Measurements from ENCODE around the gene KCNQ1. TPM values are rescaled to one million over a fixed set of nuclear protein-coding genes. Genes with fewer than 3 reads are reported as not detected.

Gene KCNQ1
- total RNA-seq, 1 experiment from 2014 or later = 10.7 TPM

DNA sequence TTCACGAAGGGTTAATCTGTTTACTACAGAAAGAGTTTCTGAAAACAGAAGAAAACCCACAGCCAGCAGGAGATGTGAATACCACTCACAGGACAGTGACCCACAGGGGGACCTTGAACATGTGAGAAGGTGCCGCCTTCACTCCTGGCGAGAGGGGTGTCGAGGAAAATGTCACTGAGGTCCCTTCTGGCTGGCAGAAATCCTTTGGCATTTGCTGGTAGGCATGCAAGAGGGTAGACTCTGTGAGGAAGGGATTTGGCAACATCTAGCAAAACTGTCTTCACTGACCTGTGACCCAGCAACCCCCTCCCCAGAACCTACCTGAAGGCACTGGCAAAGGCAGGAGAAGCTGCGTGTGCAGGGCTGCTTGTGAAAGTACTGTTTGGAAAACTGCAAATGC is 8.6 kb downstream of the KCNQ1 start:
- Histone ChIP-seq H4K20me1 (ENCODE audit: insufficient read depth) (no peaks in the 10 kb centered on the region), H2AFZ (ENCODE audit: low read depth, low read length, poor library complexity, severe bottlenecking) (no peak overlapping the region), H3K27me3 (ENCODE audit: insufficient read depth, low read length) (no peaks in the 10 kb centered on the region), H3K36me3 (ENCODE audit: control insufficient read depth in 1 of 2, insufficient read depth in 2 of 2, low read length in 2 of 2) (no peaks in the 10 kb centered on the region), H3K9me2 (ENCODE audit: insufficient read depth) (no peaks in the 10 kb centered on the region), H3K4me3 (replicated peaks in 1 of 2; ENCODE audit: low read depth in 1 of 2, low read length in 2 of 2) (no peak overlapping the region), H3K79me2 (ENCODE audit: insufficient read depth, low read length) (no peaks in the 10 kb centered on the region), H3K27ac (ENCODE audit: low read depth, low read length) (no peak overlapping the region), H3K4me2 (ENCODE audit: low read length) (no peak overlapping the region), H3K9me3 (ENCODE audit: control insufficient read depth in 1 of 2, insufficient read depth in 1 of 2, low read depth in 1 of 2, low read length in 2 of 2) (no peaks in the 10 kb centered on the region), H3K9ac (ENCODE audit: low read length) (no peak overlapping the region), H3K4me1 (ENCODE audit: control insufficient read depth in 1 of 2, insufficient read depth in 2 of 2, low read length in 2 of 2) (no peaks in the 10 kb centered on the region)
- BruUV-seq (replicated peaks) = no TSS peak
- ChIA-PET POLR2A (no interaction called here), CTCF (no interaction called here), RAD21 (ENCODE audit: low non-redundant PET in 1 of 2, low total read pairs in 2 of 2, uncharacterized antibody in 2 of 2, unreplicated experiment in 2 of 2) (no interaction called here)
- no peak for TF ChIP-seq SRF (IDR thresholded peaks at IDR 0.05; ENCODE audit: low read depth)
- no peak for TF ChIP-seq ZFX (IDR thresholded peaks at IDR 0.05)
- TF ChIP-seq, protein P1, sequence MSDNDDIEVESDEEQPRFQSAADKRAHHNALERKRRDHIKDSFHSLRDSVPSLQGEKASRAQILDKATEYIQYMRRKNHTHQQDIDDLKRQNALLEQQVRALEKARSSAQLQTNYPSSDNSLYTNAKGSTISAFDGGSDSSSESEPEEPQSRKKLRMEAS (IDR thresholded peaks at IDR 0.05) = no peak
- TF ChIP-seq, protein P2, sequence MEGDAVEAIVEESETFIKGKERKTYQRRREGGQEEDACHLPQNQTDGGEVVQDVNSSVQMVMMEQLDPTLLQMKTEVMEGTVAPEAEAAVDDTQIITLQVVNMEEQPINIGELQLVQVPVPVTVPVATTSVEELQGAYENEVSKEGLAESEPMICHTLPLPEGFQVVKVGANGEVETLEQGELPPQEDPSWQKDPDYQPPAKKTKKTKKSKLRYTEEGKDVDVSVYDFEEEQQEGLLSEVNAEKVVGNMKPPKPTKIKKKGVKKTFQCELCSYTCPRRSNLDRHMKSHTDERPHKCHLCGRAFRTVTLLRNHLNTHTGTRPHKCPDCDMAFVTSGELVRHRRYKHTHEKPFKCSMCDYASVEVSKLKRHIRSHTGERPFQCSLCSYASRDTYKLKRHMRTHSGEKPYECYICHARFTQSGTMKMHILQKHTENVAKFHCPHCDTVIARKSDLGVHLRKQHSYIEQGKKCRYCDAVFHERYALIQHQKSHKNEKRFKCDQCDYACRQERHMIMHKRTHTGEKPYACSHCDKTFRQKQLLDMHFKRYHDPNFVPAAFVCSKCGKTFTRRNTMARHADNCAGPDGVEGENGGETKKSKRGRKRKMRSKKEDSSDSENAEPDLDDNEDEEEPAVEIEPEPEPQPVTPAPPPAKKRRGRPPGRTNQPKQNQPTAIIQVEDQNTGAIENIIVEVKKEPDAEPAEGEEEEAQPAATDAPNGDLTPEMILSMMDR (IDR thresholded peaks at IDR 0.05 in 2 of 3, conservative IDR thresholded peaks at IDR 0.05 in 1 of 3; ENCODE audit: borderline replicate concordance in 1 of 3, insufficient read depth in 1 of 3, low read depth in 2 of 3, low read length in 2 of 3) = no peak
- no peak for TF ChIP-seq SIN3A (IDR thresholded peaks at IDR 0.05; ENCODE audit: low read depth)
- no peak for TF ChIP-seq FOSL1 (IDR thresholded peaks at IDR 0.05; ENCODE audit: low read depth)
- TF ChIP-seq JUND (IDR thresholded peaks at IDR 0.05) = no peak
- TF ChIP-seq ZBTB33 (IDR thresholded peaks at IDR 0.05; ENCODE audit: extremely low read depth, insufficient replicate concordance, low read length) = no peak
- TF ChIP-seq EZH2 (IDR thresholded peaks at IDR 0.05) = no peak
- no peak for TF ChIP-seq ZNF274 (IDR thresholded peaks at IDR 0.05; ENCODE audit: low read depth, low read length)
- TF ChIP-seq CBX3 (IDR thresholded peaks at IDR 0.05; ENCODE audit: low read depth) = no peak
- ATAC-seq (no peak), DNase-seq (ENCODE audit: low read depth, low spot score) (no peak)
- intact Hi-C loops (cut with micrococcal nuclease) = no loop called here
